ENCODE data around the gene SLC8A2. TPM values are rescaled to one million over a fixed set of nuclear protein-coding genes. Genes with fewer than 3 reads are reported as not detected.
A peak's percentile ranks its signal among the peaks of the same experiment; 100 is the strongest.

Gene SLC8A2
- total and polyA plus RNA-seq, 2 experiments from 2014 or later = 0.86 to 10.0 TPM

DNA sequence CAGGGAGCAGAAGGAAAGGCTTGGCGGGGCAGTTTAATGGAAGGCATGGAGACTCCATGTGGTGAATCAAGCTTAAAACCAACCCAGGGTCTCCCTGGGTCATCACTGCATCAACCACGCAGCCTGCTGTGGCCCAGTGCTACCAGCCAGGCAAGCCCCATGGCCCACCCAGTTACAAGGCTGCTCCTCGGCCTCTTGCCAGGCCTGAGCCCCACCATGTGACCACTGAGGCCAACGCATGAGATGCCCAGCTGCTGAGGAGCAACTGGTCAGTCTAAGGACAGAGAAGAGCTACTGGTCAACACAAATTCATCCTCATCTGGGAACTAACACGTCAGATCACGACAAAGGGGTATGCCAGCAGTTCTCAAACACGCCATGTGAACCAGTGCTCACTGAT is 27.7 kb upstream of the SLC8A2 start:
- H3K27me3 Mint-ChIP-seq (ENCODE audit: insufficient read depth, low read depth, poor library complexity) = peaks cover 19% of the 10 kb centered on the region
- TF ChIP-seq ZNF114 (CRISPR knock-in tag; IDR thresholded peaks at IDR 0.05) (no peak), EZH2phosphoT487 (IDR thresholded peaks at IDR 0.05; ENCODE audit: unreplicated experiment) (no peak), JUNB (IDR thresholded peaks at IDR 0.05; ENCODE audit: unreplicated experiment) (no peak), STAT1 (IDR thresholded peaks at IDR 0.05; ENCODE audit: unreplicated experiment) (no peak), ZNF331 (CRISPR knock-in tag; IDR thresholded peaks at IDR 0.05; ENCODE audit: low read depth) (no peak), EZH2 (IDR thresholded peaks at IDR 0.05; ENCODE audit: low read depth, unreplicated experiment) (no peak), CREB1 (CRISPR knock-in tag; IDR thresholded peaks at IDR 0.05; ENCODE audit: low read depth) (no peak), NANOG (IDR thresholded peaks at IDR 0.05; ENCODE audit: borderline replicate concordance) (no peak), POLR2AphosphoS5 (IDR thresholded peaks at IDR 0.05; ENCODE audit: low read depth) (no peak)
- TF ChIP-seq, protein P1, sequence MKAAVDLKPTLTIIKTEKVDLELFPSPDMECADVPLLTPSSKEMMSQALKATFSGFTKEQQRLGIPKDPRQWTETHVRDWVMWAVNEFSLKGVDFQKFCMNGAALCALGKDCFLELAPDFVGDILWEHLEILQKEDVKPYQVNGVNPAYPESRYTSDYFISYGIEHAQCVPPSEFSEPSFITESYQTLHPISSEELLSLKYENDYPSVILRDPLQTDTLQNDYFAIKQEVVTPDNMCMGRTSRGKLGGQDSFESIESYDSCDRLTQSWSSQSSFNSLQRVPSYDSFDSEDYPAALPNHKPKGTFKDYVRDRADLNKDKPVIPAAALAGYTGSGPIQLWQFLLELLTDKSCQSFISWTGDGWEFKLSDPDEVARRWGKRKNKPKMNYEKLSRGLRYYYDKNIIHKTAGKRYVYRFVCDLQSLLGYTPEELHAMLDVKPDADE (IDR thresholded peaks at IDR 0.05) = no peak
- TF ChIP-seq, protein P2, sequence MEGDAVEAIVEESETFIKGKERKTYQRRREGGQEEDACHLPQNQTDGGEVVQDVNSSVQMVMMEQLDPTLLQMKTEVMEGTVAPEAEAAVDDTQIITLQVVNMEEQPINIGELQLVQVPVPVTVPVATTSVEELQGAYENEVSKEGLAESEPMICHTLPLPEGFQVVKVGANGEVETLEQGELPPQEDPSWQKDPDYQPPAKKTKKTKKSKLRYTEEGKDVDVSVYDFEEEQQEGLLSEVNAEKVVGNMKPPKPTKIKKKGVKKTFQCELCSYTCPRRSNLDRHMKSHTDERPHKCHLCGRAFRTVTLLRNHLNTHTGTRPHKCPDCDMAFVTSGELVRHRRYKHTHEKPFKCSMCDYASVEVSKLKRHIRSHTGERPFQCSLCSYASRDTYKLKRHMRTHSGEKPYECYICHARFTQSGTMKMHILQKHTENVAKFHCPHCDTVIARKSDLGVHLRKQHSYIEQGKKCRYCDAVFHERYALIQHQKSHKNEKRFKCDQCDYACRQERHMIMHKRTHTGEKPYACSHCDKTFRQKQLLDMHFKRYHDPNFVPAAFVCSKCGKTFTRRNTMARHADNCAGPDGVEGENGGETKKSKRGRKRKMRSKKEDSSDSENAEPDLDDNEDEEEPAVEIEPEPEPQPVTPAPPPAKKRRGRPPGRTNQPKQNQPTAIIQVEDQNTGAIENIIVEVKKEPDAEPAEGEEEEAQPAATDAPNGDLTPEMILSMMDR (conservative IDR thresholded peaks at IDR 0.05; ENCODE audit: low read depth in 2 of 2) = no peak
- TF ChIP-seq, protein P3, sequence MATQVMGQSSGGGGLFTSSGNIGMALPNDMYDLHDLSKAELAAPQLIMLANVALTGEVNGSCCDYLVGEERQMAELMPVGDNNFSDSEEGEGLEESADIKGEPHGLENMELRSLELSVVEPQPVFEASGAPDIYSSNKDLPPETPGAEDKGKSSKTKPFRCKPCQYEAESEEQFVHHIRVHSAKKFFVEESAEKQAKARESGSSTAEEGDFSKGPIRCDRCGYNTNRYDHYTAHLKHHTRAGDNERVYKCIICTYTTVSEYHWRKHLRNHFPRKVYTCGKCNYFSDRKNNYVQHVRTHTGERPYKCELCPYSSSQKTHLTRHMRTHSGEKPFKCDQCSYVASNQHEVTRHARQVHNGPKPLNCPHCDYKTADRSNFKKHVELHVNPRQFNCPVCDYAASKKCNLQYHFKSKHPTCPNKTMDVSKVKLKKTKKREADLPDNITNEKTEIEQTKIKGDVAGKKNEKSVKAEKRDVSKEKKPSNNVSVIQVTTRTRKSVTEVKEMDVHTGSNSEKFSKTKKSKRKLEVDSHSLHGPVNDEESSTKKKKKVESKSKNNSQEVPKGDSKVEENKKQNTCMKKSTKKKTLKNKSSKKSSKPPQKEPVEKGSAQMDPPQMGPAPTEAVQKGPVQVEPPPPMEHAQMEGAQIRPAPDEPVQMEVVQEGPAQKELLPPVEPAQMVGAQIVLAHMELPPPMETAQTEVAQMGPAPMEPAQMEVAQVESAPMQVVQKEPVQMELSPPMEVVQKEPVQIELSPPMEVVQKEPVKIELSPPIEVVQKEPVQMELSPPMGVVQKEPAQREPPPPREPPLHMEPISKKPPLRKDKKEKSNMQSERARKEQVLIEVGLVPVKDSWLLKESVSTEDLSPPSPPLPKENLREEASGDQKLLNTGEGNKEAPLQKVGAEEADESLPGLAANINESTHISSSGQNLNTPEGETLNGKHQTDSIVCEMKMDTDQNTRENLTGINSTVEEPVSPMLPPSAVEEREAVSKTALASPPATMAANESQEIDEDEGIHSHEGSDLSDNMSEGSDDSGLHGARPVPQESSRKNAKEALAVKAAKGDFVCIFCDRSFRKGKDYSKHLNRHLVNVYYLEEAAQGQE (IDR thresholded peaks at IDR 0.05; ENCODE audit: unreplicated experiment) = no peak
- TF ChIP-seq, protein P4, sequence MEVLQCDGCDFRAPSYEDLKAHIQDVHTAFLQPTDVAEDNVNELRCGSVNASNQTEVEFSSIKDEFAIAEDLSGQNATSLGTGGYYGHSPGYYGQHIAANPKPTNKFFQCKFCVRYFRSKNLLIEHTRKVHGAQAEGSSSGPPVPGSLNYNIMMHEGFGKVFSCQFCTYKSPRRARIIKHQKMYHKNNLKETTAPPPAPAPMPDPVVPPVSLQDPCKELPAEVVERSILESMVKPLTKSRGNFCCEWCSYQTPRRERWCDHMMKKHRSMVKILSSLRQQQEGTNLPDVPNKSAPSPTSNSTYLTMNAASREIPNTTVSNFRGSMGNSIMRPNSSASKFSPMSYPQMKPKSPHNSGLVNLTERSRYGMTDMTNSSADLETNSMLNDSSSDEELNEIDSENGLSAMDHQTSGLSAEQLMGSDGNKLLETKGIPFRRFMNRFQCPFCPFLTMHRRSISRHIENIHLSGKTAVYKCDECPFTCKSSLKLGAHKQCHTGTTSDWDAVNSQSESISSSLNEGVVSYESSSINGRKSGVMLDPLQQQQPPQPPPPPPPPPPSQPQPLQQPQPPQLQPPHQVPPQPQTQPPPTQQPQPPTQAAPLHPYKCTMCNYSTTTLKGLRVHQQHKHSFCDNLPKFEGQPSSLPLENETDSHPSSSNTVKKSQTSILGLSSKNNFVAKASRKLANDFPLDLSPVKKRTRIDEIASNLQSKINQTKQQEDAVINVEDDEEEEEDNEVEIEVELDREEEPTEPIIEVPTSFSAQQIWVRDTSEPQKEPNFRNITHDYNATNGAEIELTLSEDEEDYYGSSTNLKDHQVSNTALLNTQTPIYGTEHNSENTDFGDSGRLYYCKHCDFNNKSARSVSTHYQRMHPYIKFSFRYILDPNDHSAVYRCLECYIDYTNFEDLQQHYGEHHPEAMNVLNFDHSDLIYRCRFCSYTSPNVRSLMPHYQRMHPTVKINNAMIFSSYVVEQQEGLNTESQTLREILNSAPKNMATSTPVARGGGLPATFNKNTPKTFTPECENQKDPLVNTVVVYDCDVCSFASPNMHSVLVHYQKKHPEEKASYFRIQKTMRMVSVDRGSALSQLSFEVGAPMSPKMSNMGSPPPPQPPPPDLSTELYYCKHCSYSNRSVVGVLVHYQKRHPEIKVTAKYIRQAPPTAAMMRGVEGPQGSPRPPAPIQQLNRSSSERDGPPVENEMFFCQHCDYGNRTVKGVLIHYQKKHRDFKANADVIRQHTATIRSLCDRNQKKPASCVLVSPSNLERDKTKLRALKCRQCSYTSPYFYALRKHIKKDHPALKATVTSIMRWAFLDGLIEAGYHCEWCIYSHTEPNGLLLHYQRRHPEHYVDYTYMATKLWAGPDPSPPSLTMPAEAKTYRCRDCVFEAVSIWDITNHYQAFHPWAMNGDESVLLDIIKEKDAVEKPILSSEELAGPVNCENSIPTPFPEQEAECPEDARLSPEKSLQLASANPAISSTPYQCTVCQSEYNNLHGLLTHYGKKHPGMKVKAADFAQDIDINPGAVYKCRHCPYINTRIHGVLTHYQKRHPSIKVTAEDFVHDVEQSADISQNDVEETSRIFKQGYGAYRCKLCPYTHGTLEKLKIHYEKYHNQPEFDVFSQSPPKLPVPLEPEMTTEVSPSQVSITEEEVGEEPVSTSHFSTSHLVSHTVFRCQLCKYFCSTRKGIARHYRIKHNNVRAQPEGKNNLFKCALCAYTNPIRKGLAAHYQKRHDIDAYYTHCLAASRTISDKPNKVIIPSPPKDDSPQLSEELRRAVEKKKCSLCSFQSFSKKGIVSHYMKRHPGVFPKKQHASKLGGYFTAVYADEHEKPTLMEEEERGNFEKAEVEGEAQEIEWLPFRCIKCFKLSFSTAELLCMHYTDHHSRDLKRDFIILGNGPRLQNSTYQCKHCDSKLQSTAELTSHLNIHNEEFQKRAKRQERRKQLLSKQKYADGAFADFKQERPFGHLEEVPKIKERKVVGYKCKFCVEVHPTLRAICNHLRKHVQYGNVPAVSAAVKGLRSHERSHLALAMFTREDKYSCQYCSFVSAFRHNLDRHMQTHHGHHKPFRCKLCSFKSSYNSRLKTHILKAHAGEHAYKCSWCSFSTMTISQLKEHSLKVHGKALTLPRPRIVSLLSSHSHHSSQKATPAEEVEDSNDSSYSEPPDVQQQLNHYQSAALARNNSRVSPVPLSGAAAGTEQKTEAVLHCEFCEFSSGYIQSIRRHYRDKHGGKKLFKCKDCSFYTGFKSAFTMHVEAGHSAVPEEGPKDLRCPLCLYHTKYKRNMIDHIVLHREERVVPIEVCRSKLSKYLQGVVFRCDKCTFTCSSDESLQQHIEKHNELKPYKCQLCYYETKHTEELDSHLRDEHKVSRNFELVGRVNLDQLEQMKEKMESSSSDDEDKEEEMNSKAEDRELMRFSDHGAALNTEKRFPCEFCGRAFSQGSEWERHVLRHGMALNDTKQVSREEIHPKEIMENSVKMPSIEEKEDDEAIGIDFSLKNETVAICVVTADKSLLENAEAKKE (CRISPR knock-in tag; IDR thresholded peaks at IDR 0.05) = no peak
- Histone ChIP-seq H2AFZ (no peak overlapping the region), H3K79me2 (replicated peaks; ENCODE audit: insufficient read depth) (0 out of 2 replicates have a peak, but pooled peaks cover 4% of the 10 kb centered on the region), H3K27me3 (ENCODE audit: insufficient read depth) (no peaks in the 10 kb centered on the region), H3K4me1 (ENCODE audit: insufficient read depth) (peaks cover 14% of the 10 kb centered on the region), H3F3A (replicated peaks; ENCODE audit: low read depth) (0 out of 2 replicates have a peak, but pooled peaks cover 3% of the 10 kb centered on the region), H3K36me3 (ENCODE audit: insufficient read depth) (no peaks in the 10 kb centered on the region), H3K4me2 (peak overlapping the region; percentile 46), H3K9me2 (ENCODE audit: insufficient read depth) (no peaks in the 10 kb centered on the region), H3K4me3 (no peak overlapping the region), H3K27ac (ENCODE audit: low read depth) (peak overlapping the region; percentile 50), H4K20me1 (replicated peaks; ENCODE audit: insufficient read depth) (no peaks in the 10 kb centered on the region)
- ATAC-seq = no peak
- no peak for DNase-seq (ENCODE audit: low spot score)
- H3K27ac Mint-ChIP-seq = peak overlapping the region; percentile 96
- H3K36me3 Mint-ChIP-seq (ENCODE audit: low read depth) = peaks cover 14% of the 10 kb centered on the region; the same call in 2 of the 3 replicates
- peaks cover 27% of the 10 kb centered on the region for H3K4me1 Mint-ChIP-seq
- H3K9me3 Mint-ChIP-seq = no peaks in the 10 kb centered on the region
- H3K4me3 Mint-ChIP-seq = no peak overlapping the region
